SH-SY5Y (cell line): ENCODE results near the gene RABGEF1.

Experiments
- GATA2 ChIP-seq: IDR thresholded peaks from 2 replicates; pipeline ENCODE4 v1.6.1; 2011; ENCODE audit warnings: mild to moderate bottlenecking, low read depth, low read length
- GATA3 ChIP-seq: IDR thresholded peaks from 2 replicates; pipeline ENCODE4 v1.6.1; 2011; ENCODE audit warnings: low read depth, mild to moderate bottlenecking, low read length, moderate library complexity

Gene RABGEF1

DNA sequence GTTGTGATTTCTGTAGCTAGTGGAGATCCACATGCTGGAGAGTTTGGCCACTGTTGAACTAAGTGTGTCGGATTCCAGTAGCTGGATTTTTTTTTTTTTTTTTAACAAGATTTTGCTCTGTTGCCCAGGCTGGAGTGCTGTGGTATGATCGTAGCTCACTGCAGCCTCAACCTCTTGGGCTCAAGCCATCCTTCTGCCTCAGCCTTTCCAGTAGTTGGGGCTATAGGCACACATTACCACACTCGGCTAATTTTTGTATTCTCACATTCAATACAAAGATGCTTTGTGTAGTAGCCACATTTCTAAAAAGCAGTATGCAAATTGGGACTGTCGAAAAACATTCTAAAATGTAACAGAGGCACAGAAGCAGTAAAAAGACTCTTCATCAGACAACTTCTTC lies 63.5 kb downstream of the RABGEF1 start:
- no peak for TF ChIP-seq GATA3
- no peak for TF ChIP-seq GATA2

DNA sequence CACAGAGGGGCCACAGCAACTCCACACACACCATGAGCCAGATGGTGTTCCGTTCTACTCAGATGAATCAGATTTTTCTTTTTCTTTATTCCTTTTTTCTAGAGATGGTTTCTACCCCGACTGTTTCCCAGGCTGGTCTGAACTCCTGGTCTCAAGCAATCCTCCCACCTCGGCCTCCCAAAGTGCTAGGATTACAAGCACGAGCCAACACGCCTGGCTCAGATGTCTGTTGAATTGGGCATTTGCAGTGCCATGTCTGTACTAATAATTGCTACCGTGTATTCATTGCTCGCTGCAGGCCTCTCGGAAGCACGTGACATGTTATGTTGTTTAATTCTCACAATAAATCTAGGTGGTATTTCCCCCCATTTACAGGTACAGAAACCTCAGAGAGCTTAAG lies 67.2 kb downstream of the RABGEF1 start:
- TF ChIP-seq GATA3, result no peak
- TF ChIP-seq GATA2, result no peak

DNA sequence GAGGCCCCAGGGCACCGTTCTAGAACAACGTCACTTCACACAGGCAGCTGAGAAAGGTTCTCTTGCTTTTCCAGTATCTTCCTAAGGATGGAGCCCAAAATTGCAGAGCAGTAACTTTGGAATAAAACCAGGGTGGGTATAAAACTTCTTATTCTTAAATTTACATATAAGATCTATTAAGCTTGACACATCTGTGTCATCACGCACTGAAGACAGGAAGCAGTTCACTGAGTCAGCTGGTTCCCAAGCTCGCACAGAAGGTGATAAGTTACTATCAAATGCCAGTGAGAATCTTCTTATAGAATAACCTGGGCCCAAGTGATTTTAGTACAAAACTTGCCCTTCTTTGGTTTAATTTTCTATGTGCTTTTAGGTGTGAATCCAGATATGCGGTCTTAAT lies 70.2 kb downstream of the RABGEF1 start:
- TF ChIP-seq GATA2 (no peak), GATA3 (no peak)

DNA sequence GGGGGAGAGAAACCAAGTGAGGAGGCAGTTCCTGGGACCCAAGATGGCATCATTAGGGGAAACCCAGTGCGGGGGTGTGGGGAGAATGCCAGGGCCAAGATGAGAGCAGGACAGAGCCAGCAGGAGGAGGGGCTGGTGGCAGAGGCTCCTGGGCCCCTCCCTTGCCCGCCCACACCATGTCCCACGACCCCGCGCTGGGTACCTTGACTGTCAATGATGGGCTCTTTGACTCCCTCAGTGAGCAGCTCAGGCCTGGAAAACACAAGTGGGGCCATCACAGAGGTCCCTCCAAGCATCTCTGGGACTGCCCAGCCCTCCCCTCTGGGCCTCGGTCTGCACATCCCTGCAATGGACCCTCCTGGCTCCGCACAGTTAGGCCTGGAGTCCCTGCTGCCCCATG lies 75.4 kb downstream of the RABGEF1 start:
- TF ChIP-seq GATA2, result no peak
- TF ChIP-seq GATA3, result no peak

DNA sequence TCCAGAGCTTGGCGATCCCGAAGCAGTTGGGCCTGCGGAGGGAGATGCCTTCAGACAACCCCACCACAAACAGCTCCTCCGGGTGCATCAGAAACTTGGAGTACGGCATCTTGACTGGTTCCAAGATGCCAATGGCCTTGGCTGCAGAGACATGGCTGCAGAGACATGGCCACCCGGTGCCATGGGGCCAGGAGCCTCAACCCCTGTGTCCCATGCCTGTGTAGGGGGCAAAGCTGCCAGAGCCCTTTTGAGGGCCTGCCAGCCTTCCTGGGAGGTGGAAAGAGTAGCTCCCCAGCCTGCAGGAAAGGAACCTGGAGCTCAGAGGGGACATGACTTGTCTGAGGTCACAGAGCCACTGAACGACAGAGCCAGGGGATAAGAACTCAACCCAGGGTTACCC lies 83.5 kb downstream of the RABGEF1 start:
- TF ChIP-seq GATA2 (no peak), GATA3 (no peak)

DNA sequence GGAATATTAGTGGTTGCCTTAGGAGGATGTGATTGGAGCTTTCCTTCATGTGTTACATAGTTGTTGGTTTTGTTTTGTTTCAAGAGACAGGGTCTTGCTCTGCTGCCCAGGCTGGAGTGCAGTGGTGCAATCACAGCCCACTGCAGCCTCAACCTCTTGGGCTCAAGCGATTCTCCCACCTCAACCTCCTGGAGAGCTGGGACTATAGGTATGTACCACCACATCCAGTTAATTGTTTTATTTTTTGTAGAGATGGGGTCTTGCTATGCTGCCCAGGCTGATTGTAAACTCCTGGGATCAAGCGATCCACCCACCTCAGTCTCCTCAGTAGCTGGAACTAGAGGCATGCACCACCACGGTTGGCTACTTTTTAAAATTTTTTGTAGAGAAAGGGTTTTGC lies 86.1 kb downstream of the RABGEF1 start:
- no peak for TF ChIP-seq GATA3
- TF ChIP-seq GATA2, result no peak

DNA sequence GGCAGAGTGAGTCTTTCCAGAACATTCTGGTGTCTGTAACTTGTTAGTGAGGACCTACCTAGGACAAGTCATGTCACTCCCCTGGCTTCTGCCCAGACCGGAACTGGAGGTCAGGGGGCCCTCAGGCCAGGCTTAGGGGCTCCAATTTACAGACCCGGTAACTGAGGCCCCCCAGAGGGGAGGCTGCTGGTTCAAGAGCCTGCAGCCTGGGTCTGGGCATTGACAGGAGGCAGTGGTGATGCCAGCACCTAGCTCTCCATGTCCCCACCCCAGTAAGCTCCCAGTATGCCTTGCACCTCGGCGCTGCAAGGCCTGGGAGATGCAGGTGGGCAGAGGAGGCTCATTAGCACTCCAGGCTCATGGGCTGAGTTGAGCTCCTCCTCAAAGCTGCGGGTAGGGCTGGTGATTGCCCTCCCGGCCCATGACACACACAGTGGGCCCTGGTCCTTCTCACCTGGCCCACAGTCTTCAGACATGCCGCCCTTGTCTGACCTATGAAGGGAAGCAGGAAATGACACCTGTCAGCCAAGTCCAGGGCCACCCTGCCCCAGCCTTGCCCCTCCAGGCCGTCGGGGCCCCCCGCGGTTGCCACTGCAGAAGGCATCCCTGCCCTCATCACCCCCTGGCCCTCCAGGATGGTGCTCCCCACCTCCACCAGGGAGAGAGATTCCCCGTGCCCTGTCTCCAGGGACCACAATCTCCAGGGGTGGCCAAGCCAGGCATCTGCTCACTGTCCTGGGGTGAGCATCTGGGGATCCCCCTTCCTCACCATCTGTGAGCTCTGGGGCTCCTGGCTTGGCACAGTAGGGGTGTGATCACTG lies 92.2 kb downstream of the RABGEF1 start:
- TF ChIP-seq GATA3 (no peak), GATA2 (no peak)

DNA sequence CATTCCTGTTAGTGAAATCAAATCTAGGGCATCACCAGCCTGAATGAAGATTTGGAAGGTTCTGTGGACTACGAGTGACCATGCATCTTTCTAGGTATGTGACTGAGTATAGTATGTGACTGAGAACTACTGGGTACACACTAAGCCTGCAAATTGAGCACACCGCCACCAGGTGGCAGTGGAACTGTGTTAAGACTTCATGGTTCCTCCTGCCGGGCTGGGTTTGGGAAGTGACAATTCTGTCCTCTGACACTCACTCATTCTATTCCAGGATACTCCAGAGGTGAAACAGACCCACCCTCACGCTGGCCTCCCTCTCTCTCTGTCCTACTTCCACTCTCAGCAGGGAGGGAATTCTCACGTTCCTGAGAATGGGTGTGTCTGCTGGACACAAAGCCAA lies 96.5 kb downstream of the RABGEF1 start:
- no peak for TF ChIP-seq GATA2
- TF ChIP-seq GATA3, result no peak

DNA sequence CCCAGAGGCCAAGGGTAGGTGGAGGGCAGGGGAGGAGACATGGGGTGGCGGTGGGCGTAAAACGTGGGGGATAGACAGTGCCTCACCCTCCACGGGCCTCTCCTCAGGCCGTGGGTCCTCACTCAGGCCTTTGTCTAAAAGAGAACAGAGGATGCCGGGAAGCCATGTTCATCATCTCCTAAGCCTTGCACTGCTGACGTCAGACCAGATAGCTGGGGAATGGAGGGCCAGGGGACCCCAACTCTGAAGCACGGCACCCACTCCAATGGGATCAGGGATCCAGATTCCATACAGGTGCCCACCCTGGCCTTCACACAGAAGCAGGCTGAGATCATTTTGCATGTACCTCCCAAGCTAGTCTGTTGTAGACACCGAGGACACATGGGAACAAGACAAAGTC lies 97.1 kb downstream of the RABGEF1 start:
- TF ChIP-seq GATA3, result no peak
- TF ChIP-seq GATA2, result no peak

DNA sequence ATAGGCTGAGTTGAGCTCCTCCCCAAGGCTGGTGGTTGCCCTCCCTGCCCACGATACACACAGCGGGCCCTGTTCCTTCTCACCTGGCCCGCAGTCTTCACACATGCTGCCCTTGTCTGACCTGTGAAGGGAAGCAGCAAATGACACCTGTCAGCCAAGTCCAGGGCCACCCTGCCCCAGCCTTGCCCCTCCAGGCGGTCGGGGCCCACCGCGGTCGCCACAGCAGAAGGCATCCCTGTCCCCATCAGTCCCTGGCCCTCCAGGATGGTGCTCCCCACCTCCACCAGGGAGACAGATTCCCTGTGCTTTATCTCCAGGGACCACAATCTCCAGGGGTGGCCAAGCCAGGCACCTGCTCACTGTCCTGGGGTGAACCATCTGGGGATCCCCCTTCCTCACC lies 99.3 kb downstream of the RABGEF1 start:
- TF ChIP-seq GATA3 (no peak), GATA2 (no peak)

DNA sequence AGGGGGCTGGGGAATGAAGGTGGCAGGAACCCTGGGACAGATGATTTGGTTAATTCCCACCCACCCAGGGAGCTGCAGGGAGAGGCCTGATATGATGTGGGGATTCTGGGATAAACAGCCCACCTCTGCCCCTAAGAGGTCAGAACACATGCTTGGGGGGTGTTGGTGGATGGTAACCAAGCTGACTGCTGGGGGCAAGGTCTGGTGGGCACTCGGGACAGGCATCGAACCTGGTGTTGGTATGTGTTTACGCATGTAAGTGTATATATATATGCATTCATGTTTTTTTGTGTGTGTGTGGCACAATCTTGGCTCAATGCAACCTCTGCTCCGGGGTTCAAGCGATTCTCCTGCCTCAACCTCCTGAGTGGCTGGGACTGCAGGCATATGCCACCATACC lies 99.8 kb downstream of the RABGEF1 start:
- TF ChIP-seq GATA2 (no peak), GATA3 (no peak)

DNA sequence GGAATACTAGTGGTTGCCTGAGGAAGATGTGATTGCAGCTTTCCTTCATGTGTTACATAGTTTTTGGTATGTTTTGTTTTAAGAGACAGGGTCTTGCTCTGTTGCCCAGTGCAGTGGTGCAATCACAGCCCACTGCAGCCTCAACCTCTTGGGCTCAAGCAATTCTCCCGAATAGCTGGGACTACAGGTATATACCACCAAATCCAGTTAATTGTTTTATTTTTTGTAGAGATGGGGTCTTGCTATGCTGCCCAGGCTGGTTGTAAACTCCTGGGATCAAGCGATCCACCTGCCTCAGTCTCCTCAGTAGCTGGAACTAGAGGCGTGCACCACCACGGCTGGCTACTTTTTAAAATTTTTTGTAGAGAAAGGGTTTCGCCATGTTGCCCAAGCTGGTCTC lies 101.4 kb downstream of the RABGEF1 start:
- TF ChIP-seq GATA2 (no peak), GATA3 (no peak)

DNA sequence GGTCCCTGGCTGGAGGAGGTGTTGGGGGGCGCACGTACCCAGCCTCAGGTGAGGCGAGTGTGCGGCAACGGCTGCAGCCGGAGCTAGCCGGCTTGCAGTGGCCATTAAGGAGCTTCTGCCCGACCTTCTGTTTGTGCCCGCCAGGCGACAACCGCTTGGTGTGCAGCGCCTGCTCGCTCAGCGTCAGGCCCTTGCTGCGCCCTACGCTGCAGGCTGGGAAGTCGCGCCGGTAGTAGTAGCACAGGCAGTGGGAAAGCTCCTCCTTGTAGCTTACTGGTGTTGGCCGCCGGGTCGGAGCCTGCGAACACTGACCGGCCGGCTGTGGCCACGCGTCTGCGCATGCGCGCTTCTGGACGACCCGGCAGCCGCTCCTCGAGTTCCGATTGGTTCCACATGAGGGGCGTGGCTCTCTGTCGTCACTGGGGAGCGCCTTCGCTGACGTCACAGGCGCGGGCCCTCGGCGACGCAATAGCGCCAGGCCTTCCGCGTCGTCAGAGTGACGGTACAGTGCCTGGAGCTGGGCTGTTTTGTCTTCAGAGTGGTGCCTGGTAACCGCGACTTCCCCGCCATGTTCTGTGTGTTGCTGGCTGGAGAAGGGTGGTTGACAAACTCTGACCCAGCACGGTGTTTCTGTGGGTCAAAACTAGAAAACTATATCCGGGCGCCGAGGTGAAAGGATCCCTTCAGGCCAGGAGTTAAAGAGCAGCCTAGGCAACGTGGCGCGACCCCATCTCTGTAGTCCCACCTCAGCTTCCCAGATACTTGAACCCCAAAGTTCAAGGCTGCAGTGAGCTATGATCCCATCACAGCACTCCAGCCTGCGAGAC lies 104.2 kb downstream of the RABGEF1 start:
- TF ChIP-seq GATA3 (no peak), GATA2 (no peak)

DNA sequence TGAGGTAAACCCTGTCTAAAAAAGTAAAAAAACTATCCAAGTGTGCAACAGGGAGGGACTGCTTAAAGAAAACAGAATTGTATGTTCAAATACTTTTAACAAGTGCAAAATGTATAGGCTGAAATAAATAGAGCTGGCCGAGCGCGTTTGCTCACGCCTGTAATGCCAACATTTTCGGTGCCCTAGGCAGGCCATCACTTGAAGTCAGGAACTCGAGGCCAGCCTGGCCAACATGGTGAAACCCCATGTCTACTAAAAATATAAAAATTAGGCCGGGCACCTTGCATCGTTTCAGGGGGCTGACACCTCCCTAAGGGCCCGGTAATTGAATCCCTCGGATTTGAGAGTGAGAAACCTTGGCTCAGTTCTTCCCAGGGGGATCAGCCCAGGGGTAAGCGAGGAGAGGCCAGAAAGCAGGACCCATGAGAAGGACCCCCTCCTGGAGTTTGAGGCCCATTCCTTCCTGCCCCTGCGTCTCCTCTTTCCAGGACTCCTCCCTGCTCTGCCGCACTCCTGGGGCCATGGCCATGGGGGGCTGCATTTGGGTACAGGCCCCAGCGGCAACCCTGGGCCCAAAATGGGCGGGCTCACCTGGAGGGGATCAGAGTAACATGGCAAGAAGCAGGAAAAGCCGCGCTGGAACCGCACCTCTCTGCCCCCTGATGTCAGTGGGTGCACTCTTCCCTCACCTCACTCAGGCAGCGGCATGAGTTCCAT lies 105.0 kb downstream of the RABGEF1 start:
- TF ChIP-seq GATA2, result no peak
- no peak for TF ChIP-seq GATA3
